K562 (cell line): ENCODE results near the gene OSBP2. TPM values are rescaled to one million over a fixed set of nuclear protein-coding genes. Genes with fewer than 3 reads are reported as not detected.

Experiments
- ATF3 ChIP-seq, 2 experiments: fragments of 450-650 bp in 1 of 2; sonication (generic) in 1 of 2; formaldehyde crosslinking in 1 of 2; IDR thresholded peaks in 1 of 2; conservative IDR thresholded peaks in 1 of 2; 2 replicates each; pipeline versions ENCODE4 v1.6.1 to v1.8.1; 2016 to 2023; ENCODE audit warnings: mild to moderate bottlenecking in 2 of 2, moderate library complexity in 2 of 2, inconsistent platforms in 1 of 2, missing genetic modification reagents in 1 of 2
- CTCF ChIP-seq, 3 experiments: IDR thresholded peaks in 2 of 3; conservative IDR thresholded peaks in 1 of 3; 2 replicates each; pipeline ENCODE4 v1.5.1; 2011 to 2012; ENCODE audit warnings: low read length in 3 of 3, mild to moderate bottlenecking in 3 of 3, control low read depth in 2 of 3, improper control_type of control experiment in 1 of 3, inconsistent platforms in 1 of 3, low read depth in 1 of 3, mixed read lengths in 1 of 3, moderate library complexity in 1 of 3; ENCODE audit not compliant: insufficient read depth in 2 of 3
- ELF2 ChIP-seq: fragments of 250-450 bp; sonication (Bioruptor Pico); IDR thresholded peaks from 2 replicates; pipeline ENCODE4 v1.5.0; 2021; ENCODE audit warnings: mild to moderate bottlenecking
- KAT7 ChIP-seq: sonication (generic); formaldehyde crosslinking; IDR thresholded peaks from 2 replicates; pipeline ENCODE4 v1.8.0; 2022; ENCODE audit warnings: missing genetic modification reagents, mild to moderate bottlenecking, borderline replicate concordance
- MED1 ChIP-seq: sonication (generic); formaldehyde crosslinking; IDR thresholded peaks from 2 replicates; pipeline ENCODE4 v1.8.1; 2023; ENCODE audit warnings: missing genetic modification reagents, borderline replicate concordance
- NR2F6 ChIP-seq: fragments of 450-650 bp; formaldehyde crosslinking; IDR thresholded peaks from 2 replicates; pipeline ENCODE4 v1.4.0; 2020; ENCODE audit warnings: mild to moderate bottlenecking
- NRF1 ChIP-seq, 2 experiments: fragments of 450-650 bp; IDR thresholded peaks in 1 of 2; conservative IDR thresholded peaks in 1 of 2; 2 replicates each; pipeline ENCODE4 v1.6.1; 2014; ENCODE audit warnings: mild to moderate bottlenecking in 2 of 2
- PHF20 ChIP-seq: fragments of 450-650 bp; IDR thresholded peaks from 2 replicates; pipeline ENCODE4 v1.6.1; 2018; ENCODE audit not compliant: partially characterized antibody
- POLR2H ChIP-seq: IDR thresholded peaks from 2 replicates; pipeline ENCODE4 v1.6.1; 2016; ENCODE audit warnings: missing genetic modification characterization, low read depth, mild to moderate bottlenecking, control low read depth, missing compliant biosample characterization, moderate library complexity
- PTRF ChIP-seq: fragments of 450-650 bp; IDR thresholded peaks from 2 replicates; pipeline ENCODE4 v1.6.1; 2016; ENCODE audit warnings: mild to moderate bottlenecking, missing genetic modification characterization, missing compliant biosample characterization
- RB1 ChIP-seq: fragments of 450-650 bp; IDR thresholded peaks from 2 replicates; pipeline ENCODE4 v1.6.1; 2017; ENCODE audit warnings: low read depth, mild to moderate bottlenecking
- SAP30 ChIP-seq: fragments of 200-600 bp; sonication (generic); IDR thresholded peaks from 2 replicates; pipeline ENCODE4 v1.6.1; 2012; ENCODE audit warnings: borderline replicate concordance, low read depth, mild to moderate bottlenecking, moderate library complexity, low read length, control low read depth, inconsistent platforms; ENCODE audit not compliant: insufficient read depth, poor library complexity, severe bottlenecking
- SMARCA4 ChIP-seq: fragments of 450-650 bp; IDR thresholded peaks from 2 replicates; pipeline ENCODE4 v1.6.1; 2016
- TFE3 ChIP-seq: fragments of 450-650 bp; formaldehyde crosslinking; IDR thresholded peaks from 2 replicates; pipeline ENCODE4 v1.4.0; 2020; ENCODE audit warnings: mild to moderate bottlenecking, mixed read lengths
- ZFP1 ChIP-seq: fragments of 450-650 bp; formaldehyde crosslinking; IDR thresholded peaks from 2 replicates; pipeline ENCODE4 v1.4.0; 2020; ENCODE audit warnings: mild to moderate bottlenecking, mixed read lengths
- ZFX ChIP-seq: sonication (generic); formaldehyde crosslinking; IDR thresholded peaks from 2 replicates; pipeline ENCODE4 v1.8.0; 2022; ENCODE audit warnings: mild to moderate bottlenecking, missing genetic modification reagents, moderate library complexity
- ZNF592 ChIP-seq: fragments of 450-650 bp; IDR thresholded peaks from 2 replicates; pipeline ENCODE4 v1.6.1; 2017; ENCODE audit warnings: antibody characterized with exemption, mild to moderate bottlenecking
- polyA plus RNA-seq, 8 experiments: library from polyadenylated mRNA; depleted of rRNA in 4 of 8; stranded (reverse) in 5 of 8; unstranded in 3 of 8; fragments of >200 nt; fragmentation: Nextera tagmentation in 2 of 8; fragmentation: Illumina TruSeq in 1 of 8; extraction: Ambion mirVana in 2 of 8; extraction: Trizol in 1 of 8; gene quantifications; 2 replicates each; pipeline versions ENCODE4 v1.2.1 to v1.2.3, GENCODE V29; 2011 to 2014; ENCODE audit warnings: inconsistent platforms in 1 of 8, missing spikeins in 1 of 8
- total RNA-seq, 7 experiments: library from RNA; depleted of rRNA in 6 of 7; stranded (reverse); fragments of >200 nt in 6 of 7; fragmentation: Illumina TruSeq in 2 of 7; extraction: Trizol in 2 of 7; gene quantifications; 2 replicates each; pipeline versions ENCODE4 v1.2.1 to v1.2.3, GENCODE V29; 2011 to 2021; ENCODE audit warnings: low replicate concordance in 1 of 7

OSBP2 gene
- total and polyA plus RNA-seq, 9 of the 15 experiments (the other 6 are each of a cell fraction or from before 2014, with no cell fraction given): 0.52 to 29.5 (median 21.6) TPM

GRCh38 chr22:30667494-30668385, 26.9 kb upstream of the OSBP2 start, which contains the start of gene DUSP18 (continued):
- TF ChIP-seq CTCF (IDR thresholded peaks at IDR 0.05 in 2 of 3, conservative IDR thresholded peaks at IDR 0.05 in 1 of 3; ENCODE audit: insufficient read depth in 2 of 3, low read depth in 1 of 3, low read length in 3 of 3) (peak; percentile 37 to 59 (median 42); a peak in 4 of 6 replicates), ZFX (peak; percentile 67; the same call in 1 of the 2 replicates), NRF1 (conservative IDR thresholded peaks at IDR 0.05 in 1 of 2, IDR thresholded peaks at IDR 0.05 in 1 of 2) (peak; percentile 96 to 97), PHF20 (peak; percentile 34), SMARCA4 (peak; percentile 17; the same call in 1 of the 2 replicates), ATF3 (IDR thresholded peaks at IDR 0.05) (no peak), ATF3 (CRISPR knock-in tag; conservative IDR thresholded peaks at IDR 0.05) (no peak), ELF2 (CRISPR knock-in tag) (0 out of 2 replicates have a peak, but pooled peaks have one; percentile 32), TFE3 (CRISPR knock-in tag) (no peak), ZFP1 (CRISPR knock-in tag) (no peak), RB1 (peak; percentile 23; the same call in 1 of the 2 replicates), PTRF (no peak), SAP30 (peak; percentile 42), MED1 (CRISPR knock-in tag) (no peak), NR2F6 (CRISPR knock-in tag) (no peak), ZNF592 (no peak), POLR2H (tag) (no peak), KAT7 (CRISPR knock-in tag) (no peak)
